Smooth muscle cell (in vitro differentiated cells): ENCODE measurements around the gene EVX1. TPM values are rescaled to one million over a fixed set of nuclear protein-coding genes. Genes with fewer than 3 reads are reported as not detected.

ENCODE experiments used
- DNase-seq: peaks from one replicate; lab custom pipeline; 2025; ENCODE audit not compliant: unreplicated experiment; lab: John Stamatoyannopoulos, UW
- H2AFZ ChIP-seq: fragments of 200-600 bp; sonication (generic); 2 replicates; pipeline ENCODE4 v1.6.0; 2016; ENCODE audit warnings: antibody characterized with exemption, low read depth, mild to moderate bottlenecking
- H3F3A ChIP-seq: fragments of 200-600 bp; sonication (generic); 2 replicates; pipeline ENCODE4 v1.6.0; 2017; ENCODE audit warnings: antibody characterized with exemption, low read depth
- H3K27ac ChIP-seq: fragments of 200-600 bp; sonication (generic); 2 replicates; pipeline ENCODE4 v1.5.1; 2016; ENCODE audit warnings: low read depth, mild to moderate bottlenecking
- H3K27me3 ChIP-seq: fragments of 200-600 bp; sonication (generic); 2 replicates; pipeline ENCODE4 v1.6.1; 2016; ENCODE audit warnings: low read depth, mild to moderate bottlenecking
- H3K36me3 ChIP-seq: fragments of 200-600 bp; sonication (generic); 2 replicates; pipeline ENCODE4 v1.5.1; 2016; ENCODE audit warnings: low read depth
- H3K4me1 ChIP-seq: fragments of 200-600 bp; sonication (generic); 2 replicates; pipeline ENCODE4 v1.5.1; 2016; ENCODE audit warnings: low read depth
- H3K4me2 ChIP-seq: fragments of 200-600 bp; sonication (generic); 2 replicates; pipeline ENCODE4 v1.6.0; 2016; ENCODE audit warnings: mild to moderate bottlenecking
- H3K4me3 ChIP-seq: fragments of 200-600 bp; sonication (generic); 2 replicates; pipeline ENCODE4 v1.5.1; 2016; ENCODE audit warnings: mild to moderate bottlenecking
- H3K79me2 ChIP-seq: fragments of 200-600 bp; sonication (generic); 2 replicates; pipeline ENCODE4 v1.6.0; 2016; ENCODE audit warnings: low read depth, mild to moderate bottlenecking
- H3K9ac ChIP-seq: fragments of 200-600 bp; sonication (generic); 2 replicates; pipeline ENCODE4 v1.6.0; 2016; ENCODE audit warnings: low read depth
- H3K9me3 ChIP-seq: fragments of 200-600 bp; sonication (generic); replicated peaks from 2 replicates; pipeline ENCODE4 v1.5.1; 2016; ENCODE audit warnings: low read depth
- H4K20me1 ChIP-seq: fragments of 200-600 bp; sonication (generic); 2 replicates; pipeline ENCODE4 v1.6.0; 2016; ENCODE audit warnings: low read depth
- WGBS: methylation state at CpG from one replicate; pipeline ENCODE4 v1.1.7; 2016; ENCODE audit warnings: low lambda C conversion rate; 5-methylcytosine and 5-hydroxymethylcytosine counted together
- polyA plus RNA-seq: library from polyadenylated mRNA; unstranded; fragments of >200 nt; fragmentation: Nextera tagmentation; extraction: Ambion mirVana; gene quantifications from 2 replicates; pipeline ENCODE4 v1.2.1, GENCODE V29; 2016
- total RNA-seq: library from RNA; depleted of rRNA; stranded (reverse); fragments of >200 nt; gene quantifications from 2 replicates; pipeline ENCODE4 v1.2.3, GENCODE V29; 2014
- TF ChIP-seq, protein P1 (sequence below): fragments of 200-600 bp; sonication (generic); IDR thresholded peaks from 2 replicates; pipeline ENCODE4 v1.5.1; 2017; ENCODE audit warnings: borderline replicate concordance, mild to moderate bottlenecking, antibody characterized with exemption; ENCODE audit not compliant: insufficient read depth, poor library complexity, severe bottlenecking

The EVX1 gene
- total and polyA plus RNA-seq, 2 experiments from 2014 or later: 0.36 to 2.0 TPM

GRCh38 chr7:27240015-27240731, 2.4 kb upstream of the EVX1 start:
- WGBS: 4% methylated on average over 18 of the region's 18 CpGs
- H4K20me1 ChIP-seq: no peaks in the 10 kb centered on the region
- no peaks in the 10 kb centered on the region for H3K36me3 ChIP-seq
- H3K4me2 ChIP-seq: peak overlapping the region; percentile 97
- peaks cover 28% of the 10 kb centered on the region for H3K27me3 ChIP-seq
- peak overlapping the region; percentile 94 for H2AFZ ChIP-seq
- H3K79me2 ChIP-seq: peaks cover 37% of the 10 kb centered on the region
- peaks cover 44% of the 10 kb centered on the region for H3K4me1 ChIP-seq
- TF ChIP-seq, protein P1, sequence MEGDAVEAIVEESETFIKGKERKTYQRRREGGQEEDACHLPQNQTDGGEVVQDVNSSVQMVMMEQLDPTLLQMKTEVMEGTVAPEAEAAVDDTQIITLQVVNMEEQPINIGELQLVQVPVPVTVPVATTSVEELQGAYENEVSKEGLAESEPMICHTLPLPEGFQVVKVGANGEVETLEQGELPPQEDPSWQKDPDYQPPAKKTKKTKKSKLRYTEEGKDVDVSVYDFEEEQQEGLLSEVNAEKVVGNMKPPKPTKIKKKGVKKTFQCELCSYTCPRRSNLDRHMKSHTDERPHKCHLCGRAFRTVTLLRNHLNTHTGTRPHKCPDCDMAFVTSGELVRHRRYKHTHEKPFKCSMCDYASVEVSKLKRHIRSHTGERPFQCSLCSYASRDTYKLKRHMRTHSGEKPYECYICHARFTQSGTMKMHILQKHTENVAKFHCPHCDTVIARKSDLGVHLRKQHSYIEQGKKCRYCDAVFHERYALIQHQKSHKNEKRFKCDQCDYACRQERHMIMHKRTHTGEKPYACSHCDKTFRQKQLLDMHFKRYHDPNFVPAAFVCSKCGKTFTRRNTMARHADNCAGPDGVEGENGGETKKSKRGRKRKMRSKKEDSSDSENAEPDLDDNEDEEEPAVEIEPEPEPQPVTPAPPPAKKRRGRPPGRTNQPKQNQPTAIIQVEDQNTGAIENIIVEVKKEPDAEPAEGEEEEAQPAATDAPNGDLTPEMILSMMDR: no peak
- H3K27ac ChIP-seq: no peak overlapping the region
- H3K4me3 ChIP-seq: peak overlapping the region; percentile 55
- peaks cover 28% of the 10 kb centered on the region for H3F3A ChIP-seq
- no peak for DNase-seq
- peak overlapping the region; percentile 54 for H3K9ac ChIP-seq
- H3K9me3 ChIP-seq: no peaks in the 10 kb centered on the region

DNA sequence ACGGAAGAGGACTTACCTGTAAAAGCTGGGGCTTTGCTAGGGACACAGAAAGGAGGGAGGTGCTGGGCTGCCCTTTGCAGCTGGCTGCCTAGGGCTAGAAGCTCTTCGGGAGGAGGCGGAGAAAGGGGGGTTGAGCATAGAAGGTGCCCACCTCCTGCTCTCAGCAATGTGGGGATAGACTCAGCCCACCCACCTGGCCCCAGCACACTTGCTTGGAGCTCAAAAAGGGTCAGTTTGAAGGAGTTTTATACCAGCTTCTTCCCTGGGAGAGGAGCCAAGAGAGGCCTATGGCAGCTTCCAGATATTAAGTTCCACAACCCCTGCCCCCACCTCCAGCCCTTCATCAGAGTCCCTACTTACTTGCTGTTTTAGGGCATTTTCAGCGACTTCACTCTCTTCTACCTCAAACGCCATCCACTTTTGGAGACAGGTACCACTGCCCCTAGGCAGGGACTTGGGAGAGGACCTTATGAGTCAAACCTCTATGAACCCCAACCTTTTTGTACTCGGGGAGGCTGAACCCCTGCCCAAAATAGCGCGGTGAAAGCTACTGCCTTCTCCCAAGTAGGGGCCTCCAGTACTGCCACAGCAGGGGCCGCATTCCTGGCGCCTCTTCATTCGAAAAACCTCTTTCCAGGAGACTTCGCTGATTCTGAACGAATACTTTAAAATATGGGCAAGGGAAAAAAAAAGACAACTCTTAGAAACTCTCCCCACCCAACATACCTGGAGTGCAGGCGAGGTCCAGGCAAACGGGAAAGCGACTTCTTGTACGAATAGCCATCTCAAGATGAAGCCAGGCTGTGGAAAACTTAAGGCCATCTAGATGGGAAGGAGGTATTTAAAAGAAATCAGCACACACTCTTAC, 1.2 kb upstream of the EVX1 start:
- Histone ChIP-seq H3K27me3 (peaks cover 41% of the 10 kb centered on the region), H3K4me3 (peak overlapping the region; percentile 72), H3K9ac (no peak overlapping the region), H2AFZ (no peak overlapping the region), H3K79me2 (peaks cover 37% of the 10 kb centered on the region), H3K27ac (no peak overlapping the region), H3F3A (peaks cover 22% of the 10 kb centered on the region), H3K9me3 (no peaks in the 10 kb centered on the region), H3K4me1 (peaks cover 44% of the 10 kb centered on the region), H4K20me1 (no peaks in the 10 kb centered on the region), H3K4me2 (peak overlapping the region; percentile 97), H3K36me3 (no peaks in the 10 kb centered on the region)
- WGBS: 10% methylated on average over 17 of the region's 17 CpGs
- TF ChIP-seq, protein P1: no peak
- no peak for DNase-seq

- TF ChIP-seq, protein P1: no peak
Observed at GRCh38 chr7:27242154-27242553, 448 bp upstream of the EVX1 start.

More at GRCh38 chr7:27242154-27242553, 448 bp upstream of the EVX1 start:
- no peaks in the 10 kb centered on the region for H3K36me3 ChIP-seq
- under 1% methylated on average over 14 of the region's 14 CpGs for WGBS
- H3K27ac ChIP-seq: no peak overlapping the region
- H3K9me3 ChIP-seq: no peaks in the 10 kb centered on the region
- H3K4me2 ChIP-seq: peak overlapping the region; percentile 97
- peak overlapping the region; percentile 94 for H2AFZ ChIP-seq
- no peak for DNase-seq
- H3K4me3 ChIP-seq: peak overlapping the region; percentile 72
- peaks cover 37% of the 10 kb centered on the region for H3K79me2 ChIP-seq
- H3K9ac ChIP-seq: peak overlapping the region; percentile 44
- no peaks in the 10 kb centered on the region for H4K20me1 ChIP-seq
- H3F3A ChIP-seq: peaks cover 15% of the 10 kb centered on the region
- peaks cover 44% of the 10 kb centered on the region for H3K4me1 ChIP-seq
- peaks cover 48% of the 10 kb centered on the region for H3K27me3 ChIP-seq
